Measurements from ENCODE around the gene DIAPH2.

- no peak for TF ChIP-seq CTCF (IDR thresholded peaks at IDR 0.05)
- TF ChIP-seq POLR2A (IDR thresholded peaks at IDR 0.05) = no peak
- no peak for TF ChIP-seq EP300 (IDR thresholded peaks at IDR 0.05)
These were observed 644.3 kb downstream of the DIAPH2 start for GRCh38 chrX:97328853-97329390.

Data from tibial nerve (tissue), 4 donors.